ENCODE data around the gene ZIC2.
"Not testable (repeated sequence)": the region's sequence is repeated elsewhere in the genome, so short reads cannot be mapped to it uniquely, and the experiment has no call there.

The ZIC2 gene

GRCh38 chr13:99981735-99982035, at the start of gene ZIC2:
Gene ZIC2, plus strand, starts transcription at chr13:99981784. Its CDS starts 281 bp downstream, at chr13:99982065.
- Histone ChIP-seq H3K36me3 (ENCODE audit: insufficient read depth, low read length) (no peaks in the 10 kb centered on the region), H3K27ac (ENCODE audit: low read depth, low read length) (no peak within 1 kb of the TSS), H3K4me1 (ENCODE audit: control insufficient read depth, insufficient read depth, low read length, unreplicated experiment) (no peaks in the 10 kb centered on the region), H2AFZ (ENCODE audit: low read length, unreplicated experiment) (no peak within 1 kb of the TSS), H3K79me2 (ENCODE audit: control insufficient read depth, insufficient read depth, low read length, unreplicated experiment) (no peaks in the 10 kb centered on the region), H3K4me3 (ENCODE audit: low read depth, low read length) (peak within 1 kb of the TSS; percentile 68), H3K27me3 (ENCODE audit: insufficient read depth, low read length) (peaks cover 84% of the 10 kb centered on the region)

- H3K27me3 ChIP-seq (ENCODE audit: insufficient read depth, low read length), result peaks cover 29% of the 10 kb centered on the region
Observed at GRCh38 chr13:99932912-99933311, 48.7 kb upstream of the ZIC2 start.

GRCh38 chr13:99935772-99936171, 45.8 kb upstream of the ZIC2 start:
- Histone ChIP-seq H3K4me1 (ENCODE audit: control insufficient read depth, insufficient read depth, low read length, unreplicated experiment) (no peaks in the 10 kb centered on the region), H3K36me3 (ENCODE audit: insufficient read depth, low read length) (no peaks in the 10 kb centered on the region), H3K4me3 (ENCODE audit: low read depth, low read length) (no peak overlapping the region), H3K27ac (ENCODE audit: low read depth, low read length) (no peak overlapping the region), H3K27me3 (ENCODE audit: insufficient read depth, low read length) (peaks cover 49% of the 10 kb centered on the region), H2AFZ (ENCODE audit: low read length, unreplicated experiment) (no peak overlapping the region), H3K79me2 (ENCODE audit: control insufficient read depth, insufficient read depth, low read length, unreplicated experiment) (no peaks in the 10 kb centered on the region)

More at GRCh38 chr13:99932912-99933311, 48.7 kb upstream of the ZIC2 start:
- Histone ChIP-seq H3K36me3 (ENCODE audit: insufficient read depth, low read length) (no peaks in the 10 kb centered on the region), H3K27ac (ENCODE audit: low read depth, low read length) (no peak overlapping the region), H3K4me1 (ENCODE audit: control insufficient read depth, insufficient read depth, low read length, unreplicated experiment) (no peaks in the 10 kb centered on the region), H3K79me2 (ENCODE audit: control insufficient read depth, insufficient read depth, low read length, unreplicated experiment) (no peaks in the 10 kb centered on the region), H3K4me3 (ENCODE audit: low read depth, low read length) (no peak overlapping the region), H2AFZ (ENCODE audit: low read length, unreplicated experiment) (no peak overlapping the region)

- H3K4me3 ChIP-seq (ENCODE audit: low read depth, low read length), result no peak overlapping the region
- H3K27me3 ChIP-seq (ENCODE audit: insufficient read depth, low read length), result peaks cover 58% of the 10 kb centered on the region
- H3K79me2 ChIP-seq (ENCODE audit: control insufficient read depth, insufficient read depth, low read length, unreplicated experiment), result no peaks in the 10 kb centered on the region
- H3K4me1 ChIP-seq (ENCODE audit: control insufficient read depth, insufficient read depth, low read length, unreplicated experiment), result no peaks in the 10 kb centered on the region
- no peak overlapping the region for H2AFZ ChIP-seq (ENCODE audit: low read length, unreplicated experiment)
- H3K36me3 ChIP-seq (ENCODE audit: insufficient read depth, low read length), result no peaks in the 10 kb centered on the region
- no peak overlapping the region for H3K27ac ChIP-seq (ENCODE audit: low read depth, low read length)
Observed at GRCh38 chr13:99938635-99939034, 42.9 kb upstream of the ZIC2 start.

GRCh38 chr13:99941086-99941485, 40.5 kb upstream of the ZIC2 start:
- Histone ChIP-seq H3K79me2 (ENCODE audit: control insufficient read depth, insufficient read depth, low read length, unreplicated experiment) (no peaks in the 10 kb centered on the region), H3K4me3 (ENCODE audit: low read depth, low read length) (no peak overlapping the region), H3K27ac (ENCODE audit: low read depth, low read length) (no peak overlapping the region), H3K36me3 (ENCODE audit: insufficient read depth, low read length) (no peaks in the 10 kb centered on the region), H3K4me1 (ENCODE audit: control insufficient read depth, insufficient read depth, low read length, unreplicated experiment) (no peaks in the 10 kb centered on the region), H3K27me3 (ENCODE audit: insufficient read depth, low read length) (peaks cover 62% of the 10 kb centered on the region), H2AFZ (ENCODE audit: low read length, unreplicated experiment) (no peak overlapping the region)

- Histone ChIP-seq H3K27ac (ENCODE audit: low read depth, low read length) (no peak overlapping the region), H3K27me3 (ENCODE audit: insufficient read depth, low read length) (peaks cover 63% of the 10 kb centered on the region), H3K4me3 (ENCODE audit: low read depth, low read length) (no peak overlapping the region), H2AFZ (ENCODE audit: low read length, unreplicated experiment) (no peak overlapping the region), H3K79me2 (ENCODE audit: control insufficient read depth, insufficient read depth, low read length, unreplicated experiment) (no peaks in the 10 kb centered on the region), H3K36me3 (ENCODE audit: insufficient read depth, low read length) (no peaks in the 10 kb centered on the region), H3K4me1 (ENCODE audit: control insufficient read depth, insufficient read depth, low read length, unreplicated experiment) (no peaks in the 10 kb centered on the region)
Observed at GRCh38 chr13:99941911-99942310, 39.7 kb upstream of the ZIC2 start.

- no peaks in the 10 kb centered on the region for H3K4me1 ChIP-seq (ENCODE audit: control insufficient read depth, insufficient read depth, low read length, unreplicated experiment)
- no peaks in the 10 kb centered on the region for H3K36me3 ChIP-seq (ENCODE audit: insufficient read depth, low read length)
Observed at GRCh38 chr13:99944102-99944501, 37.5 kb upstream of the ZIC2 start.

GRCh38 chr13:99944606-99945005, 37.0 kb upstream of the ZIC2 start:
- Histone ChIP-seq H3K79me2 (ENCODE audit: control insufficient read depth, insufficient read depth, low read length, unreplicated experiment) (no peaks in the 10 kb centered on the region), H3K27ac (ENCODE audit: low read depth, low read length) (no peak overlapping the region), H3K36me3 (ENCODE audit: insufficient read depth, low read length) (no peaks in the 10 kb centered on the region), H3K27me3 (ENCODE audit: insufficient read depth, low read length) (peaks cover 67% of the 10 kb centered on the region), H3K4me1 (ENCODE audit: control insufficient read depth, insufficient read depth, low read length, unreplicated experiment) (no peaks in the 10 kb centered on the region), H3K4me3 (ENCODE audit: low read depth, low read length) (no peak overlapping the region), H2AFZ (ENCODE audit: low read length, unreplicated experiment) (no peak overlapping the region)

More at GRCh38 chr13:99944102-99944501, 37.5 kb upstream of the ZIC2 start:
- Histone ChIP-seq H2AFZ (ENCODE audit: low read length, unreplicated experiment) (no peak overlapping the region), H3K27me3 (ENCODE audit: insufficient read depth, low read length) (peaks cover 67% of the 10 kb centered on the region), H3K79me2 (ENCODE audit: control insufficient read depth, insufficient read depth, low read length, unreplicated experiment) (no peaks in the 10 kb centered on the region), H3K4me3 (ENCODE audit: low read depth, low read length) (no peak overlapping the region), H3K27ac (ENCODE audit: low read depth, low read length) (no peak overlapping the region)

- H3K36me3 ChIP-seq (ENCODE audit: insufficient read depth, low read length); H3K79me2 ChIP-seq (ENCODE audit: control insufficient read depth, insufficient read depth, low read length, unreplicated experiment); H3K4me3 ChIP-seq (ENCODE audit: low read depth, low read length); H3K27ac ChIP-seq (ENCODE audit: low read depth, low read length); H2AFZ ChIP-seq (ENCODE audit: low read length, unreplicated experiment); H3K4me1 ChIP-seq (ENCODE audit: control insufficient read depth, insufficient read depth, low read length, unreplicated experiment): not testable (repeated sequence)
- H3K27me3 ChIP-seq (ENCODE audit: insufficient read depth, low read length), result peaks cover 73% of the 10 kb centered on the region
Observed at GRCh38 chr13:99945515-99945914, 36.1 kb upstream of the ZIC2 start.

GRCh38 chr13:99947666-99948065, 33.9 kb upstream of the ZIC2 start:
- Histone ChIP-seq H3K4me3 (ENCODE audit: low read depth, low read length) (no peak overlapping the region), H3K27me3 (ENCODE audit: insufficient read depth, low read length) (peaks cover 83% of the 10 kb centered on the region), H3K27ac (ENCODE audit: low read depth, low read length) (no peak overlapping the region), H3K79me2 (ENCODE audit: control insufficient read depth, insufficient read depth, low read length, unreplicated experiment) (no peaks in the 10 kb centered on the region), H3K36me3 (ENCODE audit: insufficient read depth, low read length) (no peaks in the 10 kb centered on the region), H2AFZ (ENCODE audit: low read length, unreplicated experiment) (no peak overlapping the region), H3K4me1 (ENCODE audit: control insufficient read depth, insufficient read depth, low read length, unreplicated experiment) (no peaks in the 10 kb centered on the region)

- Histone ChIP-seq H3K27me3 (ENCODE audit: insufficient read depth, low read length) (peaks cover 90% of the 10 kb centered on the region), H3K27ac (ENCODE audit: low read depth, low read length) (no peak overlapping the region), H3K4me1 (ENCODE audit: control insufficient read depth, insufficient read depth, low read length, unreplicated experiment) (no peaks in the 10 kb centered on the region), H3K4me3 (ENCODE audit: low read depth, low read length) (no peak overlapping the region), H3K36me3 (ENCODE audit: insufficient read depth, low read length) (no peaks in the 10 kb centered on the region), H3K79me2 (ENCODE audit: control insufficient read depth, insufficient read depth, low read length, unreplicated experiment) (no peaks in the 10 kb centered on the region), H2AFZ (ENCODE audit: low read length, unreplicated experiment) (no peak overlapping the region)
Observed at GRCh38 chr13:99948411-99948810, 33.2 kb upstream of the ZIC2 start.

Data from ACC112 (cell line).